Esophagus squamous epithelium (tissue), 5 donors: ENCODE data around the gene USP2. TPM values are rescaled to one million over a fixed set of nuclear protein-coding genes. Genes with fewer than 3 reads are reported as not detected.

ENCODE experiments used
- DNase-seq: peaks from one replicate; lab custom pipeline; 2025; lab: John Stamatoyannopoulos, UW
- H3K27ac ChIP-seq, 4 donors: fragments of 200-600 bp; sonication (generic); one replicate each; pipeline ENCODE4 v1.5.1; 2016 to 2019; ENCODE audit warnings: mild to moderate bottlenecking in 1 of 4
- H3K27me3 ChIP-seq, 4 donors: fragments of 200-600 bp; sonication (generic); 1 replicate in 3 of 4; 2 replicates in 1 of 4; pipeline versions ENCODE4 v1.5.1 to v1.6.0; 2017 to 2021; ENCODE audit warnings: antibody characterized with exemption in 1 of 4
- H3K36me3 ChIP-seq, 3 donors: fragments of 200-600 bp; sonication (generic); one replicate each; pipeline ENCODE4 v1.5.1; 2016 to 2019
- H3K4me1 ChIP-seq, 3 donors: fragments of 200-600 bp; sonication (generic); one replicate each; pipeline ENCODE4 v1.5.1; 2017 to 2019
- H3K4me3 ChIP-seq, 4 donors: fragments of 200-600 bp; sonication (generic); 1 replicate in 3 of 4; 2 replicates in 1 of 4; pipeline ENCODE4 v1.5.1; 2016 to 2019; ENCODE audit warnings: mild to moderate bottlenecking in 2 of 4, moderate library complexity in 1 of 4
- H3K9me3 ChIP-seq, 3 donors: fragments of 200-600 bp; sonication (generic); one replicate each; pipeline ENCODE4 v1.5.1; 2016 to 2019
- POLR2A ChIP-seq, 4 donors: fragments of 450-650 bp; IDR thresholded peaks; one replicate each; pipeline ENCODE4 v1.6.1; 2017; ENCODE audit warnings: antibody characterized with exemption in 4 of 4, mild to moderate bottlenecking in 4 of 4, moderate library complexity in 3 of 4
- WGBS, 2 donors: methylation state at CpG; one replicate each; pipeline ENCODE4 v1.1.5; 2018; 5-methylcytosine and 5-hydroxymethylcytosine counted together
- intact Hi-C: fragments of 100-400 bp; cut with DNase I; formaldehyde crosslinking; loops from one replicate; pipeline ENCODE4 v1.15.0; 2022
- total RNA-seq, 4 donors: library from RNA; depleted of rRNA; stranded (reverse); fragments of >200 nt; gene quantifications; one replicate each; pipeline ENCODE4 v1.1.0, GENCODE V29; 2016
- TF ChIP-seq, protein P1 (sequence below), 6 experiments: fragments of 450-650 bp in 4 of 6; fragments of 200-600 bp in 2 of 6; sonication (generic) in 2 of 6; IDR thresholded peaks; one replicate each; pipeline ENCODE4 v1.5.1; 2016 to 2019; ENCODE audit warnings: antibody characterized with exemption in 6 of 6, mild to moderate bottlenecking in 4 of 6, moderate library complexity in 4 of 6
- donor health status: DM: yes; HTN: yes; CAD: no.

The USP2 gene
- total RNA-seq, 4 donors from 2014 or later = 1.9 to 9.6 (median 4.8) TPM

- Histone ChIP-seq H3K4me1 (peaks cover 27 to 55% (median 29%) of the 10 kb centered on the region in 3 donors), H3K9me3 (no peaks in the 10 kb centered on the region), H3K27ac (peak within 1 kb of the TSS; percentile 90 to 98 (median 94)), H3K36me3 (peaks cover 0 to 18% (median 0%) of the 10 kb centered on the region in 3 donors), H3K27me3 (peaks cover 0 to 8% (median 0%) of the 10 kb centered on the region in 4 donors), H3K4me3 (peak within 1 kb of the TSS; percentile 90 to 97 (median 94))
- WGBS, 2 donors = 0% methylated on average over 23 to 31 of the region's 54 CpGs
- TF ChIP-seq, protein P1, sequence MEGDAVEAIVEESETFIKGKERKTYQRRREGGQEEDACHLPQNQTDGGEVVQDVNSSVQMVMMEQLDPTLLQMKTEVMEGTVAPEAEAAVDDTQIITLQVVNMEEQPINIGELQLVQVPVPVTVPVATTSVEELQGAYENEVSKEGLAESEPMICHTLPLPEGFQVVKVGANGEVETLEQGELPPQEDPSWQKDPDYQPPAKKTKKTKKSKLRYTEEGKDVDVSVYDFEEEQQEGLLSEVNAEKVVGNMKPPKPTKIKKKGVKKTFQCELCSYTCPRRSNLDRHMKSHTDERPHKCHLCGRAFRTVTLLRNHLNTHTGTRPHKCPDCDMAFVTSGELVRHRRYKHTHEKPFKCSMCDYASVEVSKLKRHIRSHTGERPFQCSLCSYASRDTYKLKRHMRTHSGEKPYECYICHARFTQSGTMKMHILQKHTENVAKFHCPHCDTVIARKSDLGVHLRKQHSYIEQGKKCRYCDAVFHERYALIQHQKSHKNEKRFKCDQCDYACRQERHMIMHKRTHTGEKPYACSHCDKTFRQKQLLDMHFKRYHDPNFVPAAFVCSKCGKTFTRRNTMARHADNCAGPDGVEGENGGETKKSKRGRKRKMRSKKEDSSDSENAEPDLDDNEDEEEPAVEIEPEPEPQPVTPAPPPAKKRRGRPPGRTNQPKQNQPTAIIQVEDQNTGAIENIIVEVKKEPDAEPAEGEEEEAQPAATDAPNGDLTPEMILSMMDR (IDR thresholded peaks at IDR 0.05) = no peak
- TF ChIP-seq POLR2A (IDR thresholded peaks at IDR 0.05) = peak in 3 of 4 donors; percentile 27 to 76 (median 55)
- peak; percentile 82 for DNase-seq
- intact Hi-C loops = no loop called here
Measured at GRCh38 chr11:119334174-119334930, 47.1 kb downstream of the USP2 start, which contains the start of gene RNF26. RNF26 (plus strand) TSS chr11:119334527; CDS start chr11:119335123, 596 bp downstream.

GRCh38 chr11:119332111-119332765, 49.3 kb downstream of the USP2 start:
- Histone ChIP-seq H3K36me3 (peaks cover 0 to 18% (median 0%) of the 10 kb centered on the region in 3 donors), H3K27me3 (no peaks in the 10 kb centered on the region), H3K9me3 (no peaks in the 10 kb centered on the region), H3K4me3 (no peak overlapping the region), H3K4me1 (peaks cover 11 to 34% (median 12%) of the 10 kb centered on the region in 3 donors), H3K27ac (no peak overlapping the region)
- WGBS, 2 donors = 76 to 82% methylated on average over 4 of the region's 4 CpGs
- TF ChIP-seq POLR2A (IDR thresholded peaks at IDR 0.05) = no peak
- TF ChIP-seq, protein P1 (IDR thresholded peaks at IDR 0.05) = no peak
- intact Hi-C loops = no loop called here
- DNase-seq = no peak

DNA sequence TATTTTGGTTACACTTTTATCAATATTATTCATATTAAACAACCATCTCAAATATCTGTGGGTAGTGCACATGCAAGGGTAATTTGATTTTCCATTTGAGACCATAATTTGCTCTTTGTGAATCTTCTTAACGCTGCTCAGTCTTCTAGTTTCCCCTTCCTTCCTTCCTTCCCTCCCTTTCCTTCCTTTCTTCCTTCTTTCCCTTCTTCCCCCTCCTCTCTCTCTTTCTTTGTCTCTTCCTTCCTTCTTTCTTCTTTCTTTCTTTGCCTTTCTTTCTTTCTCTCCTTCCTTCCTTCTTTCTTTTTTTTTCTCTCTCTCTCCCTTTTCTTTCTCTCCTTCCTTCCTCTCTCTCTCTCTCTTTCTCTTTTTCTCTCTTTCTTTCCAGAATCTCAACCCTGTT, 51.3 kb downstream of the USP2 start:
- TF ChIP-seq, protein P1 (IDR thresholded peaks at IDR 0.05) = no peak
- no peak for TF ChIP-seq POLR2A (IDR thresholded peaks at IDR 0.05)
- DNase-seq = no peak
- no peak overlapping the region for H3K27ac ChIP-seq
- H3K4me1 ChIP-seq = peaks cover 4 to 13% (median 6%) of the 10 kb centered on the region in 3 donors
- intact Hi-C loops = no loop called here
- H3K9me3 ChIP-seq = no peaks in the 10 kb centered on the region
- H3K4me3 ChIP-seq = no peak overlapping the region
- 65 to 75% methylated on average over 1 of the region's 1 CpG for WGBS, 2 donors
- H3K27me3 ChIP-seq = no peaks in the 10 kb centered on the region
- H3K36me3 ChIP-seq = no peaks in the 10 kb centered on the region

DNA sequence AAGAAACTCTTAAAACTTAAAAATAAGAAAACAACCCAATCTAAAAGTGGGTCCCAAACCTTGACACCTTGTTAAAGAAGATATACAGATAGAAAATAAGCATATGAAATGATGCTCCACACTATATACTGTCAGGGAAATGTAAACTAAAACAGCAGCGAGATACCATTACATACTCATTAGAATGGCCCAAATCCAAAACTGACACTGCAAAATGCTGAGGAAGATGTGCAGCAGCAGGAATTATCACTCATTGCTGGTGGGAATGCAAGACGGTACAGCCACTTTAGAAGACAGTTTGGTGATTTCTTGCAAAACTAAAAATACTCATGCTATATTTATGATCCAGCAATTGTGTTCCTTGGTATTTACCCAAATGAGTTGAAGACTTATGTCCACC, 52.2 kb downstream of the USP2 start:
- intact Hi-C loops = no loop called here
- no peak for TF ChIP-seq POLR2A (IDR thresholded peaks at IDR 0.05)
- TF ChIP-seq, protein P1 (IDR thresholded peaks at IDR 0.05) = no peak
- no peaks in the 10 kb centered on the region for H3K9me3 ChIP-seq
- H3K4me3 ChIP-seq = no peak overlapping the region
- H3K4me1 ChIP-seq = peaks cover 0 to 7% (median 0%) of the 10 kb centered on the region in 3 donors
- WGBS, 2 donors = 53 to 59% methylated on average over 2 of the region's 2 CpGs
- H3K27me3 ChIP-seq = no peaks in the 10 kb centered on the region
- H3K36me3 ChIP-seq = no peaks in the 10 kb centered on the region
- H3K27ac ChIP-seq = no peak overlapping the region
- no peak for DNase-seq

DNA sequence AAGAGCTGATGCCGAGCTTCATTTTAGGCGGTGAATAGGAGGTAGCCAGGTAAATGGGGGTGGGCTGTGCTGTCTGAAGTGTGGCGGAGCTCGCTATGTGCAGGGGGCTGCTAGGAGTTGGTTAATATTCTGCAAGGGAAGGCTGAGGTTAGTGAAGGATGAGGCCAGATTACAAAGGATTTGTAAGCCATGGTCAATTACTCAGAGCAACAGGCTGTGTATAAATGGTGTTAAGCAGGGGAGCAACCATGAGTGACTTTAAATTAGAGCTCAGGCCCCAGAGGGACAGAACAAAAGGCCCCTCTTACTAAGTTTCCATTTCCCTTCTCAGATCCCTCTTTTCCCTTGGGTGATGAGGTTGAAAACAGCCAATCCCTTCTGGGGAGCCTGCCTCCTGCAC, 57.3 kb downstream of the USP2 start:
- Histone ChIP-seq H3K27me3 (peaks cover 0 to 3% (median 0%) of the 10 kb centered on the region in 4 donors), H3K4me3 (no peak overlapping the region), H3K36me3 (no peaks in the 10 kb centered on the region), H3K9me3 (no peaks in the 10 kb centered on the region), H3K27ac (no peak overlapping the region), H3K4me1 (peaks cover 13 to 35% (median 26%) of the 10 kb centered on the region in 3 donors)
- no peak for TF ChIP-seq POLR2A (IDR thresholded peaks at IDR 0.05)
- TF ChIP-seq, protein P1 (IDR thresholded peaks at IDR 0.05) = no peak
- DNase-seq = no peak
- intact Hi-C loops = loop anchor here (5.0 kb wide), 1 partner anchor 117 kb away; the partner anchor contains the start of gene CBL
- WGBS, 2 donors = 68 to 71% methylated on average over 4 of the region's 4 CpGs
